GM19238 (cell line): Measurements from ENCODE around the gene PCF11.
A peak's percentile ranks its signal among the peaks of the same experiment; 100 is the strongest.

Experiments
- DNase-seq: peaks from one replicate; pipeline ENCODE4 v3.0.0; 2011; ENCODE audit warnings: low spot score; ENCODE audit not compliant: insufficient read length

Gene PCF11

DNA sequence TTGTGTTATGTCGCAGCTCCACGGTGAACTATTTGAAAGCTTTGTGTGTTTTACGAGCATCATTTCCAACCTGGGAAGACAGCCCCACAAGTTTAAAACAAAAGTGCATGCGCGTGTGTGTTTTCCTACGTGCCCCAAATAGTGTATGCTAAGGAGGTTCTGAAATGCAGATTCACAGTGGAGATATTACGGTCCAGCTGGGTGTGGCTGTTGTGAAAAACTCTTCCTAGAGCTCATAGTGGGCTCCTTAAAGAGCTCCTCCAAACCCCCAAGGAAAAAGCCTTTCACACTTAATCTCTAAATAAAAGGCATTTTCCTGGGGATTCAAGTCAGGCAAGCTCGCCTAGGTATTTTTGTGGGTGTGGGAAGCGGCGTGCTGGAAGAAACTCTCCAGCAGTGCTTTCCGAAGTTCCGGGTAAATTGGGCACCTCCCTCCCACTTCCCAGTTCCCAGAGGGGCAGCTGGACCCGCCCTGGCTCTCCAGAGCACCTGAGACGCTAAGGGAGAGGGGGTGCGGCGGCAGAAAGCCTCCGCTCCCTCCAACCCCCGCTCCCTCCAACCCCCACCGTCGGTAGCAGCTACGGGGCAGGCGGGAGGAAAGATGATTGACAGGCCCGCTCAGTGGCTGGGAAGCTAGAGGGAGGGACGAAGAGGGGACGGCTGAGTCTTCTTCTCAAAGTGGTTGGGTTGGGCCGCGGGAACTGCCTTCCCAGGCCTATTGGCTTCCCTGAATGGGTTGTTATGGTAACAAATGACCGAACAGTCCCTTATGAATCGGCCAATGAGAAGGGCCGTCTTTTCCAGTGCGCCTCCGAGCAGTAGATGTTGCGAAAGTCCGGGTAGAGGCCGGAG is 561 bp upstream of the PCF11 start:
- DNase-seq = peak; percentile 80

DNA sequence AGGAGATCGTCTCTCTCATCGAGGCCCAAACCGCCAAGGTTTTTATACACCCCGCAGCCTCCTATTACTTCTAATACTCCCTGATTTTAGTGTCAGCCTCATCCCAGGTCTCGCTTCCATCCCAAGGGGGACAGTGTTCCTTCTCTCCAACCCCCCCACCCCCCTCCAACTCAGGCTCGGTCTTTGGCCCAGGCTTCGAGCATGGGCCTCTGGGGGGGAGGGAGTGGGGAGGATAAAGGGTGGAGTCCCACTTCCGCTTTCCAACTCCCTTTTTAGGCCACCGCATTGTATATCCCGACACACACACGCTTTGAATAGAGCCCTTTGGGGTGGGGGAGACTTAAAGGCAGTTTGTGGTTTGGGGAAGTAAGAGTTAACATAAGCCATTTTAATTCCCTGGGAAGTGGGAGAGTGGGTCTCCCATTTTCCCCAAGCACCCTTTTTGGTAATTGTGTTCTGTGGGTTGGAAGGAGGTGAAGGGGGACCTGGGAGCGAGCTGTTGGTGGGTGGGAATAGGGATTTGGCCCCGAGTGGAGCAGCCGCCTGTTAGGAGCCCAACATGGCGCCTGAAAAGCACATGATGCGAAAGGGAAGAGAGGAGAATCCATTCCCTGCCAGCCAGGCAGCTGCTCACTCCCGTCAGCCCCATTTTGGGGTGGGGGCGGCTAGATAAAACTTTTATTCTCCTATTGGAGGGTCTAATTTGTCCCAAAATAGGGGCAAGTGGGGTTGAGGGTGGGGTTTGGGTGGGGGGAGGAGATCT is 844 bp downstream of the PCF11 start:
- no peak for DNase-seq

DNA sequence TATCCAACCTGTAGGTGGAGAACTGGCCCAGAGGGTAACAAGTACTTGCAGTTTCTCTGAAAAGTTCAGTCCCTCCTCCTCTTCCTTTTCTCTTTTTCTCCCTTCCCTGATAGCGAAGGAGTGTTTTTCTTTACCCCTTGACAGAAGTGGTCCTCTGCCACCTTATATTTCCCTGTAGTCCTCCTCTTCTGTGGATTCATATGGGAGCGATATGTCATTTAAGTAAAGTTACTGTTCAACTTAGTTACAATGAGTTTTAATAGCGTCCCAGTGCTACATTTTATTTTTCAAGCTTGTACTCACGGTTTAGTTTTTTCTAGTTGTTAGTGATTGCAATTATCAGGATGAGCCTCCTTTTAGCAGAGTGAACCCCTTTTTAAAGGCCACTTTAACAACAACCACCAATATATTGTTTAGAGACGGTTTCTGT is 1.4 kb downstream of the PCF11 start:
- DNase-seq = no peak

DNA sequence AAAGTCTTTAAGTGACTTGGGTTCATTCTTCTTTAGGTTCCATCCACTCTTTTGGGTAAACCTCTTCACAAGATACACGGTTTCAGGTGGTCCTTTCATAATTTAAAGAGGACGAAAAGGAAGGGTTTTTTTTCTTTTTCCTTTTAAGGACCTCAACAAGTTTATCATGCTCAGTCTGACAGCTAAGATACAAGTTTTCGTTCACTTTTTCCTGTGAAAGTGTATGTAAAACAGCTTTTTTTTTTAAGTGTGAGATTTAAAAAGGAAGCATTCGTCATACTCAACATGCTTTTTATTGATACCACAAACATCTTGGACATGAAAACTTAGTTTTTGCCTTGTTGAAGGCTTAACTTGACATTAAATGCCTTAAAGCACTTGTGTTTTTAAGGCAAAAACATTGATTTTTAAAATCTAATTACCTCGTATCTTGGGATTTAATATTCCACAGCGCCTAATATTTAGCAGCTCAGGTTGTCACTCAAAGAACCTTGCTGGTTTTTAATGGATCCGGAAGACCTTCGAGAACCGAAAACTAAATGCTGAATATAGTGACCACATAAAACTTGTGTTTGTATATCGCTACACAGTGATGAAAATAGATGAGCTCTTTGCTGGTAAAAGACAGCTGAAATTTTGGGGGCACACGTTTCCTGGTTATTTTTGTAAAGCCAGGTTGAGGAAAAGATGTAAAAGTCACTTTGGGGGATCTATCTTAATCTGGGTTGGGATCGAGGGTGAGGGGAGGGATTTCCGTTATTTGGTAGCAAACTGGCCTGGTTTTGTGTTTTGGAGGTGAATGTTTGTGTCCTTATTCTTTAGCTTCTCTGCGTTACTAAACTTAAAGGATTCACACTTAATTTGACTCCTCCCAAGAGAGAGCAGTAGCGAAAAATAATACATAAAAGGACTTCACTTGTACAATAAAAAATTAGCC is 2.3 kb downstream of the PCF11 start:
- no peak for DNase-seq

DNA sequence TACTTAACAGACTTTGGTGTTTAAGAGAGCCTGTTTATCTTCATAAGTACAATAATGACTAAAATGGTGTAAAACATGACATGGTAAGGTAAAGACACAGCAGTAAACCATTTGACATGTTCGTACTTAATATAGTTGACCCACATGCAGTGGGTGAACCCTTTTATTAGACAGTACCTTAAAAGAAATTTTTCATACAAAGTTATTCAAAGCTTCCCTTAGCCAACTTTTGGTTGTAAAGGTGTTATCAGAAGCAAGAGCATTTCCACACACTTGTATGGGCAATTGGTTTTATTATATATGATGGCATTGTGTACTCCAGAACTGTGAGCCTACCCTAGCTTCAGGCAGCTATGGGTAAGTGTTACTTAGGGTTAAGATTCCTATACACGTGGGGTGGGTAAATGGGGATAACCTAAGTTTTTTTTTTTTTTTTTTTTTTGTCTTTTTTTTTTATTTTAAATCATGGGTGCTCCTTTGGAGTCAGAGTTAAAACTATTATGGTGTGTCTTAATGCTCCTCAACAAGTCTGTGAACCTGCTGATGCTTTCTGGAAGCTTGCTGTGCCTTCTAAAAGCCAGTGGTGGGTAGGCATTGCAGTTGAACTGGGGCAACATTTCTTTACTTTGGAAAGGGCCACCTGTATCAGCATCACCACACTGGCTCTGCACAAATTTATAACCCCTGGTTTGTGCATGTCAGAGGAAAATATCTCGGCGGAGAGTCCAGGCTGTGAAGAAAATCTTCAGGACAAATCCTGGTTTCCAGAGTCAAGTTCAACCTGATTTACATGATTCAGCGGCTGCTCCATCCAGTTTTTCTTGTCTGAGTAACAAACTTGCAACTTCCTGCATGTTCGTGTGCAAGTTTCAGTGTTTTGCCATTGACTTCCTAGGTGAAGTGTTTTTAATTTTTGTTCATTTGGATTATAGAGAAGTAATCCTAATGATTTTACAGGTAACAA is 3.3 kb downstream of the PCF11 start:
- no peak for DNase-seq

DNA sequence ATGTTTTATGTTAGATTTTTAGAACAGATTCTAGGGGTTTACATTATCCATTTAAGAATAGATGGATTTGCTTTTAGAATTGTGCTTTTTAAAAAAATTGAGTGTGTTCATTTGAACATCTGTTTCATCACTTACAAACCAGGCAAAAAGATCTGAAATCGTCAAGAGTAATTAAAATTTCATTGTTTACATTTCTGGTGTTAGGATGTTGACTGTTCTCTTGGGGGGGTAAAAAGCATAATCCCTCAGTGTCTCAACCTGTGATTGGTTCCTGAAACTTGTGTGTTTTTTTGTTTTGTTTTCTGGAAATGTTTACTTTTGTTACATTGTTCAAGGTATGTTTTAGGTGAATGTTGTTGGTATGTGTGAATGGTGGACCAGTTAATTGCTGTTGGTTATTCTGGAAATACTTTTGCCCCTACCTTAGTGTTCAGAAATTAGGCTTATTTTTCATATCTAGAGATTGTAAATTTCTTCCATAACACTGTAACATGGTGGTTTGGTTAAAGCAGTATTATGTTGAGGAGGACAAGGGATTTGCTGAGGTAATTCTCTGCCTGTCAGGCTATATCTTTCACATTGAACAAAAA is 4.8 kb downstream of the PCF11 start:
- DNase-seq = no peak

DNA sequence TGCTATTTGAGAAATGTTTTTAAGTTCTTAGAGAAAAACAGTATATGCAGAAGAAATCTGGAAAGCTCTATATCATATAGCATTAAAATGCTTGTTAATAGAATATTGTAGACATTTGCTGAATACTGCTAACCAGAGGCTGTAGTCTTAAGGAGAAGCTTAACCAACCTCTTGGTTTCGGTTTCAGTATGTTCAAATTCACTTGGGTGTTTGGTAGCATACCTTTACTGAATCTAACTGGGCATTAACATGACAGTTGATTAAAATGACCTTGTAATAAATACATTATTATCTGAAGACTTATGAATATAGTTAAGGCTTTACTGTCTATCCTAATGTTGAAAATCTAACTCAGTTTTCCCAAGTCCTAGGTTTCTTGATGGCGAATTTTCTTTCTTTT is 5.4 kb downstream of the PCF11 start:
- no peak for DNase-seq

DNA sequence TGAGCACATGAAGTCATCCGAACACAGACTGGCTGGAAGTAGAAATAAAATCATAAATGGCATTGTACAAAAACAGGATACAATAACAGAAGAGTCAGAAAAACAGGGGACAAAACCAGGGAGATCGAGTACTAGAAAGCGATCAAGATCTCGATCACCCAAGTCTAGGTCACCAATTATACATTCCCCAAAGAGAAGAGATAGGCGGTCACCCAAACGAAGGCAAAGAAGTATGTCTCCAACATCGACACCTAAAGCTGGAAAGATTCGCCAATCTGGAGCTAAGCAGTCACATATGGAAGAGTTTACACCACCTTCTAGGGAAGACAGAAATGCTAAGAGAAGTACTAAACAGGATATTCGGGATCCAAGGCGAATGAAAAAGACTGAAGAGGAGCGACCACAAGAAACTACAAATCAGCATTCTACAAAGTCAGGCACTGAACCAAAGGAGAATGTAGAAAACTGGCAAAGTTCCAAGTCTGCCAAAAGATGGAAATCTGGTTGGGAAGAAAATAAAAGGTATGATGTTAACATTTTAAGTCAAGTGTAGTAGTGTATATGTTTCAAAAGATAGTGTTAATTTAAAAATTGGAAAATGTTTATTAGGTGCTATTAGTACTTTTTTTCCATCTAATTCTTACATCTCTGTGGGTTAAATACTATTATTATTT is 9.4 kb downstream of the PCF11 start:
- no peak for DNase-seq

DNA sequence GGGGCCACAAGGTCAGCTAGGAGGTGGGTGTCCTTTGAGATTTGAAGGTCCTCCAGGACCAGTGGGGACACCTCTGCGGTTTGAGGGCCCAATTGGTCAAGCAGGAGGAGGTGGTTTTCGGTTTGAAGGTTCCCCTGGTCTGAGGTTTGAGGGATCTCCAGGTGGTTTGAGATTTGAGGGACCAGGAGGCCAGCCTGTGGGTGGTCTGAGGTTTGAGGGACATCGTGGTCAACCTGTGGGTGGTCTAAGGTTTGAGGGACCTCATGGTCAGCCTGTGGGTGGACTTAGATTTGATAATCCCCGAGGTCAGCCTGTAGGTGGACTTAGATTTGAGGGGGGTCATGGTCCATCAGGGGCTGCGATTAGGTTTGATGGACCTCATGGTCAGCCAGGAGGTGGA is 11.8 kb downstream of the PCF11 start:
- DNase-seq = no peak

DNA sequence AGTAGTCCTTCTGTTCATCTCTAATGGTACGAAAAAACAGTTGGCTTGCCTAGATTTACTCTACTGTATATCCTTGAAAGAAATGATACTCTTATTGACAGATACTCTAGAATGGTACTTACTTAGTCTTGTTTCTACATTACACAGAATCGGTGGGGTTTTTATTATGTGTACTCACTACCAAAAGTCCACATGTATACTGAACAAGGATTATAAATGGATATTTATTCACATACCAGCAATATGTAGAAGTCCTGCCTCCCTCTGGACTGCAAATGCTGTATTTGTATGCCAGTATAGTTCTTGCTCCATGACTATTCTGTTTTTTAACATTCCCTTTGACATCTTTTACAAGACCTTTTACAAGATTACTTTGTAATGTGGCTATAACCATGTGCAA is 13.9 kb downstream of the PCF11 start:
- no peak for DNase-seq

DNA sequence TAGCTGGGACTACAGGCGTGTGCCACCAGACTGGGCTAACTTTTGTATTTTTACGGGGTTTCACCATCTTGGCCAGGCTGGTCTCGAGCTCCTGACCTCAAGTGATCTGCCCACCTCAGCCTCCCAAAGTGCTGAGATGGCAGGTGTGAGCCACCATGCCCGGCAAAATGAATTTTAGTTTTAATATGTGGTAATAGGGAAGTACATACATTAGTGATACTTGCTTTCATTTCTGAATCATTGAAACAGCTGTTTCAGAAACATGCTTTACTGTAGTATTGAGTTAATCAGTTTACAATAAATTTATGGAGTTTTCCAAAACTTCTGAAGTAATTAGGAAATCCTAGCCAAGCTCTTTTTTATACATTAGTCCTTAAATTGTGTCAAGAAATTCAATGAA is 15.6 kb downstream of the PCF11 start:
- no peak for DNase-seq

DNA sequence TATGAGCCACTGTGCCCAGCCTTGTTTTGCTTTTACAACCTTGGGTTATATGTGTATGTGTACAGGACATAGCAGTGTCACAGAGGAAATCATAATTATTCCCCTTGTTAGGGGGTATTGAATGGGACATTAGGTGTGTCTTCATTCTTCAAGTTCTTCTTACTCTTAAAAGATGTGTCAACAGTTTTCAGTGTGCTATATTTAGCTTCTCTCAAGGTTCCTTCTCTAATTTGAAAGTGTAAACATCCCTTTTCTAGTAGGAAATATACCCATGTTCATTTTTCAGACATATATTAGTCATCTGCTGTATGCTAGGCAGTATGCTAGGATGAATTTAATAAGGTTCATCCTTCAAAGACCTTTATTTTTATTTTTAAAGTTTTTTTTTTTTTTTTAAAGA is 17.1 kb downstream of the PCF11 start:
- DNase-seq = no peak

DNA sequence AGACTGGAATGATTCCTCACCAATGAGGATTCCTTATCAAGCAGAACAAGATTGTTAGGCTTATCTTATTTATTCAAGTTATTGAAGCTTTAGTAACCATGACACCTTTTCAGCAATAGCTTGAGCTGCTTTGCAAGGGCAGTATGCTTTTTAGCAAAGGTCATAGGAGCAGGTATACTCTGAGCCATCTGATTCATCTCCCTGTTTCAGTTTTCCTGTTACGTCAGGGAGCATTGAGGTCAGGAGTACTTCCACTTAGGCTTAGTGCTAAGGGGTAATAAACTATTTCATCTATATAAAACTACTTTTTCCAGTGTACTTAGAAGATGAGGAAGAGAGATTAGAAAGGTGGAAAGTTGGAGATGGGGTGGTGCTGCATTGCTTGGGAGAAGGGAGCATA is 18.9 kb downstream of the PCF11 start:
- DNase-seq = no peak

DNA sequence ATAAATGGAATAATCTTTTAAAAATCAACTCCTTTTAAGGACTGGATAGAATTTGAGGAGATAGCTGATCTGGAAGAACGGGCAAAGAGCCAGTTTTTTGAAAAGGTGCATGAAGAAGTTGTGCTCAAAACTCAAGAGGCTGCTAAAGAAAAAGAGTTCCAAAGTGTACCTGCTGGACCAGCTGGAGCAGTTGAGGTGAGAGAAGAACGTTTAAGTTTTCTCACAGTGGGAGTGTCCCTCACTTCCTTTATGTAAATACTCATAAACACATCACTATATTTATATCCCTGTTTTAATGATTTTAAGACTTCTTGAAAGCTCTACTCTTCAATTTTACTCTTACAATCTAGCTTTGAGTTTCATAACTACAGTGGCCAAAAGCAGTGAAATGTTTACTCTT is 24.9 kb downstream of the PCF11 start:
- no peak for DNase-seq

DNA sequence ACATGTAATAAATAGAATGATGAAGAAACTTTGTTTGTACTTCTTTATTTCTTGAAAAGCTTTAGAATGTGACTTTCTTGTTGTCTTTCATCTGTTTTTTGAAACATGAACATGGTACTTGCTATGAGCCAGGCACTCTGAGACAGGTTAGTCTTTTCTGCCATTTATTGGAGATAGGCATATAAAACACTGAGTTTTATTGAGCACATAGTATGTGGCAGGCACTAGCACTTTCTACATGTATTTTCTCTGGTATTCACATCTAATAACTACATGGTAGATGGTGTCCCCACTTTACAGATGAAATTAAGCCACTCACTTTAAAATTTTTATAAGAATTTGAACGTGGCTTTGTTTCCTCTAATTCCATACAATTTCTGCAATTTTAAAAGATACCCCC is 28.8 kb downstream of the PCF11 start:
- DNase-seq = no peak

DNA sequence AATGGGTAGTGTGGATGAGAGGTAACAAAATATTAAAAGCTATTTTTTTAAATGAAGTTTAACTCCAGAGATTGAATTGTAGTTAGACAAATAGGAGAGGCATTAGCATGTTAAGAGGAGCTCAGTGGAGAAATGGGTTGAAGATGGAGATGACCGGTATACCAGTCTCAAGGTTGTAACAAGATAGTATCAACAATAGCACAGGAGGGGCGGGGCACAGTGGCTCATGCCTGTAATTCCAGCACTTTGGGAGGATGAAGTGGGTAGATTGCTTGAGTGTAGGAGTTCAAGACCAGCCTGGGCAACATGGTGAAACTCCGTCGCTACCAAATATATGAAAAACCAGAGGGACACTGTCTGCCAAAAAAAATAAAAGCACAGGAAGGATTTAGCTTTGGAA is 30.5 kb downstream of the PCF11 start:
- DNase-seq = no peak

DNA sequence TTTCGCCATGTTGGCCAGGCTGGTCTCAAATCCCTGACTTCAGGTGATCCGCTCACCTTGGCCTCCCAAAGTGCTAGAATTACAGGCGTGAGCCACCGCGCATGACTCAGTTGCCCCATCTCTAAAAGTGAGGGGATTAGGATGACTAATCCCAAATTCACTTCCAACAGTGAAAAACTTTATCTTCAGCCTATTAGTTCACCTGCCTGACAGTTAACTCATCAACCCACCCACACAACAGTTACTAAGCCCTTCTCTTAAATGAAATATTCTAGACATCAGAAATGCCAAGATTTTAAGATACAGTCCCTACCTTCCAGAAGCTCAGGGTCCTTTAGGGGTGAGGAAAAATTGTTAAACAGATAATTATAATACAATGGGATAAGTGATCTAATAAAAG is 34.6 kb downstream of the PCF11 start:
- no peak for DNase-seq

DNA sequence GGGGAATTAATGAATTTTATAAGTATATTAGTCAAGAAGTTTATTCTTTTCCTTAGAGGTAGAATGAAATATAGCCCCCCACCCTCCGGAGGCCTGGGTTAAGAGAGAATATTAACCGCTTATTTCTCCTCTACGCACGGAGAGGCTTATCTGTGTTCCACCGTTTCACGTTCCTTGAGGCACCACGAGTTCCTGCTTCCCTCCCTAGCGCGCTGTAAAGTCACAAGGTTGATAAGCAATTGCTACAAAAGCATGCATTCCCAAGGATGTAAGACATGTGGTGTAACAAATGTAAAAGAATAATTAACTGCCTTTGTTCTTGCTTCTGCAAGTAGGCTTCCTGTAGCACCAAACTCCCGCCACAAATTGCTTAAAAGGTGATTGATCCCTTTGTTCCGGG is 35.1 kb downstream of the PCF11 start:
- no peak for DNase-seq

DNA sequence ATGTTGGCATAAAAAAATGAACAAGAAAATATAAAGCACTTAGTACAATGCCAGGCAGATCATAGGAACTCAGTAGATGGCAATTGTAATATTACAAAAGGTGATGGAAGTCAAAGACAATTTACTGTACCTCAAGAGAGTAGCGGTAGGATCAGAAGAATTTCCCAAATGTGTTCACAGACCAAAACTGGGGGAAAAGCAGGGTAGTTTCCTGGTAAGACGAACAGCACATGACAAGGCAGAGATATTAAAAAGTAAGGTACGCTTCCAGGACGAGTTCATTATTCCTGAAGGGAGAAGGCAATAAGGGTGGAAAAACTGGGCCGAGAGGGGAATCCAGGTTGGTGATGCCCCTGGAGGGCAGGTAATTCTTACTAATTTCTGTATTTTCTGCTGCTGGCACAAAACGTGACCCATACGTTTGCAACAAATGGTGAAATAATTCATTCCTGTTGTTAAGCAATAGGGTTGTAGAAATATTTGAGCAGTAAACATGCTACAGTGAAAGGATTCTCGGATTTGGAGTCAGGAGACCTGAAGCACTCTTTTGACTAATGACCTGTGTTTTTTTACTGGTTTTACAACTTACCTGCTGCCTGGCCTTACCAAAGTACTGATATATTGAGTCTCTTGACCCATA is 35.8 kb downstream of the PCF11 start:
- DNase-seq = no peak
